ENCODE data around the gene ARMC9.

GRCh38 chr2:231200805-231201474, 2.5 kb downstream of the ARMC9 start:
- TF ChIP-seq POLR2A (IDR thresholded peaks at IDR 0.05) (no peak), CTCF (IDR thresholded peaks at IDR 0.05) (no peak), EP300 (IDR thresholded peaks at IDR 0.05) (no peak)
